Measurements from ENCODE around the gene TPCN1. TPM values are rescaled to one million over a fixed set of nuclear protein-coding genes. Genes with fewer than 3 reads are reported as not detected.

Gene TPCN1
- polyA plus RNA-seq, 3 donors: 22.8 to 26.3 (median 25.5) TPM

DNA sequence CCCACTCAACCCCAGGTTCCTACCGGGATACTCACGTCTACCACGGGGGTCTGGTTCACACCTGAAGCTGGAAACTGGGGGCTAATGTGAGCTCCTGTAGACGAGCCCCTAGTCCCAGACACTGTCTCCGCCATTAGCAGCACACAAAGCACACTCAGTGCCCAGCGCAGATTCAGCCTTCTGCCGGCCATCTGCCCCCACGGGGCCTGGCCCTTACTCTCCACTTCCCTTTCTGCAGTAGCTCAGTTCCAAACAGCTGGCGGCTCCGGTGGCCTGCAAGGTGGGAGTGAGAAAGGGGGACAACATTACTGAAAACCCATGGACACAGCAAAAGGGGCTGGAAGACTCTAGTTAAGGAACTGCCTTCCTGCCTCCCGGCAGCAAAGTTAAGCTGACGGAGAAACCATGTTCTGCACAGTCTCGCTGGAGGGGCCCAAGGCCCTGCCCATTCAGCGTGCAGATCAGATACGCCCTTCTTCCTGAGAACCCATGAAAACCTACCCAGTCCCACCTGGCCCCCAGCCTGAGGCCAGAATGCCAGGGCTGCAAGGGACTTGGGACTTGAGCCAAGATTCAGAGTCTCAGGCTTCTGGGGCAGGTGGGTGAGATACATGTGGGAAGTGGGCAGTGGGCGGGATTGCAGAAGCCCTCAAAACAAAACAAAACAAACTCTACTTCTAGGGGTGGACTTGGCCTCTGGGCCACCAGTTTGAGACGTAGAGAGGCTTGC lies 111.6 kb downstream of the TPCN1 start:
- no peak for DNase-seq (ENCODE audit: low read depth in 3 of 3, low spot score in 2 of 3)

GRCh38 chr12:113333418-113333750 lies 112.1 kb downstream of the TPCN1 start:
- DNase-seq (ENCODE audit: low read depth in 3 of 3, low spot score in 2 of 3): no peak

DNA sequence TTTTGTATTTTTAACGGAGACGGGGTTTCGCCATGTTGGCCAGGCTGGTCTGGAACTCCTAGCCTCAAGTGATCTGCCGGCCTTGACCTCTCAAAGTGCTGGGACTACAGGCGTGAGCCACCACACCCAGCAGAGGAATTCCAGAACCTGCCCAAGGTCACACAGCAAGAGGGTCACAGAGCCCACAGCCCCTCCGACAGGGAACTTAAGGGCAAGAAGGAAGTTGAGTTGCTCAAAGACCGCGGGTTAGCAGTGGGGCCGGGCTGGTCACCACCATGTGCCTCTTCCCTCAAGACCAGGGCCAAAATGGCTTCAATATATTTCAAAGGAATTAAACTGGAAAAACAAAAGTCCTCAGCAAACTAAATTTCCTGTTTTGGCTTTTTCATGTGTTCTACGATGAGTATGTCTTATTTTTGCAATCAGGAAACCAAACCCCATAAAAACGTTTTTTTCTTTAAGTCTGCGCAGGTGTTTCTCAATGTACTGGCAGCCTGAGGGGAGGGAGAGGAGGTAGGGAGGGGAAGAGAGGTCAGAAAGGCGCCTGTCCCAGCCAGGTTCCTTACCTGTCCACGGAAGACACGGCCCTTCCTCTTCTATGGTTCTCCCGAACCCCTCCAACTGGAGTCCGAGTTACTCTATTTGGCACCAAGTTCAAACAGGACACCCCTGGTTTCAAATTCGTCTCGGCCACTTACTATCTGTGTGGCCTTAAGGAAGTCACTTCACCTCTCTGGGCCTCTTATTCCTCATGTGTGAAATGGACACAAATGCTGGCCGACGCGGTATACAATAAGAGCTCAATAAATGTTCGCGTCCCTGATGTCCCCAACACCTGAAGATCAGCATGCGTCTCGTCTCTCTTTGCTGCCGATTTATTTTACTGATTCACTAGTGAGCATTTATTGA lies 112.9 kb downstream of the TPCN1 start:
- DNase-seq (ENCODE audit: low read depth in 3 of 3, low spot score in 2 of 3): no peak

- peak in 1 of 3 donors; percentile 60 for DNase-seq (ENCODE audit: low read depth in 3 of 3, low spot score in 2 of 3)
Measured at GRCh38 chr12:113334786-113335539, 113.7 kb downstream of the TPCN1 start, which contains the start of gene SLC8B1. Gene SLC8B1, minus strand, starts transcription at chr12:113335109. Its CDS starts 2,231 bp downstream, at chr12:113332878.

DNA sequence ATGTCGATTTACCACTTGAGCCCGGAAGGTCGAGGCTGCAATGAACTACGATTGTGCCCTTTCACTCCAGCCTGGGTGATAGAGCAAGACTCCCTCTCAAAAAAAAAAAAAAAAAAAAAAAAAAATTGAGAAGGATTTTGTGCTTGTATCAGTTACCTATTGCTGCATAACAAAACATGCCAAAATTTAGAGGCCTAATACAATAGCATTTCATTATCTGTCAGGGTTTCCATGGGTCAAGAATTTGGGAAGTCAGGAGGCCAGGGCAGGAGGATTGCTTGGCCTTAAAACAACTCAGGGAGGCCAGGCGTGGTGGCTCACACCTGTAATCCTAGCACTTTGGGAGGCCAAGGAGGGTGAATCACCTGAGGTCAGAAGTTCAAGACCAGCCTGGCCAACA lies 118.3 kb downstream of the TPCN1 start:
- no peak for DNase-seq (ENCODE audit: low read depth in 3 of 3, low spot score in 2 of 3)

- DNase-seq (ENCODE audit: low read depth in 3 of 3, low spot score in 2 of 3): no peak
Measured at GRCh38 chr12:113340061-113340460, 118.8 kb downstream of the TPCN1 start.

GRCh38 chr12:113341535-113341934 lies 120.3 kb downstream of the TPCN1 start:
- DNase-seq (ENCODE audit: low read depth in 3 of 3, low spot score in 2 of 3): no peak

DNA sequence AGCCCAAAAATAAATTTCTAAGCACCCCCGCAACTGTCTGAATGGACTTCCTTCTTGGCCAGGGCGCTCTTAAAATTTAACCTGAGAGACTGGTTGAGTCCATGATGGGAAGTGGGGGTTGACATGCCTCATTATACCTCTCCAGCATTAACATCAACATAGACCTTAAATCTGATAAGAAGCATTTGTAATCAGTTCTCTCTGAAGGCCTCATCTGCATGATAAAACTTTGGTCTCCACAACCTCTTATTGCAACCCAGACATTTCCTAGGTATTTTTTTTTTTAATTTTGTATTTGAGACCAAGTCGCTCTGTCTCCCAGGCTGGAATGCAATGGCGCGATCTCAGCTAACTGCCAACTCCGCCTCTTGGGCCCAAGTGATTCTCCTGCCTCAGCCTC lies 124.1 kb downstream of the TPCN1 start:
- DNase-seq (ENCODE audit: low read depth in 3 of 3, low spot score in 2 of 3): no peak

- DNase-seq (ENCODE audit: low read depth in 3 of 3, low spot score in 2 of 3): no peak
Measured at GRCh38 chr12:113346353-113346752, 125.1 kb downstream of the TPCN1 start.

GRCh38 chr12:113347107-113347506 lies 125.8 kb downstream of the TPCN1 start:
- DNase-seq (ENCODE audit: low read depth in 3 of 3, low spot score in 2 of 3): no peak

DNA sequence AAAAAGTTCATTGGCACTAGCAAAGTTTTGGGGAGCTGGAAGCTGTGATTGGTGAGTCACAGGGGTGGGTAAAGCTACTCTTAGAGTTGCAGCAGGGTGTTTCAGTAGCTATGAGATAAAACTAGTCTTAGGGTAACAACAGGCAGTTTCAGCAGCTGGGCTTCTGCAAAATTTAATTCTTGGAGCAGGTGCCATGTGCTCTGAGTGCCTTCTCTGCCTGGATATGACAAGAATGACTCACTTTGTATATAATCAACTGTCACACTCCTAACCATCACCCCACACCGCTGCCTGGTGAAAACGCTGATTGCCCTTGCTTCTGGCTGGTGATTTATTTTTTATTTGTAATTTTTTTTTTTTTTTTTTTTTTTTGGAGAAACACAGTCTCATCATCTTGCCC lies 126.6 kb downstream of the TPCN1 start:
- no peak for DNase-seq (ENCODE audit: low read depth in 3 of 3, low spot score in 2 of 3)

Other genes starting within 250 kb of the TPCN1 start
- 1 to 10 TPM; 7.7 to 9.9 (median 9.6) TPM for gene OAS2, start 242.9 kb upstream of the TPCN1 start, polyA plus RNA-seq (ENCODE audit: insufficient read length in 3 of 3)
- gene DTX1, start 164.7 kb upstream of the TPCN1 start, polyA plus RNA-seq (ENCODE audit: insufficient read length in 3 of 3): 10 to 100 TPM; 10.3 to 11.0 (median 10.3) TPM
- 1 to 10 TPM; 6.1 to 8.3 (median 7.6) TPM for gene RASAL1, start 85.7 kb upstream of the TPCN1 start, polyA plus RNA-seq (ENCODE audit: insufficient read length in 3 of 3)
- gene CFAP73, start 71.7 kb upstream of the TPCN1 start, polyA plus RNA-seq (ENCODE audit: insufficient read length in 3 of 3): 1 to 10 TPM in 2 of 3 donors, under 1 TPM in 1; 0.83 to 1.2 (median 1.1) TPM
- 10 to 100 TPM; 62.5 to 74.2 (median 64.0) TPM for gene DDX54, start 36.0 kb upstream of the TPCN1 start, polyA plus RNA-seq (ENCODE audit: insufficient read length in 3 of 3)
- gene RITA1, start 35.7 kb upstream of the TPCN1 start, polyA plus RNA-seq (ENCODE audit: insufficient read length in 3 of 3): 10 to 100 TPM; 13.3 to 17.2 (median 13.5) TPM
- gene SLC8B1, start 113.6 kb downstream of the TPCN1 start, polyA plus RNA-seq (ENCODE audit: insufficient read length in 3 of 3): 10 to 100 TPM; 10.4 to 11.6 (median 10.8) TPM
- gene PLBD2, start 137.1 kb downstream of the TPCN1 start, polyA plus RNA-seq (ENCODE audit: insufficient read length in 3 of 3): 10 to 100 TPM; 15.6 to 19.5 (median 18.3) TPM
- gene SDS, start 182.4 kb downstream of the TPCN1 start, polyA plus RNA-seq (ENCODE audit: insufficient read length in 3 of 3): under 1 TPM in 1 of 3 donors, not detected in 2; 0.22 TPM
- 10 to 100 TPM; 10.7 to 13.1 (median 12.0) TPM for gene SDSL, start 200.9 kb downstream of the TPCN1 start, polyA plus RNA-seq (ENCODE audit: insufficient read length in 3 of 3)